PC-3 (cell line): ENCODE results near the gene CCNL1. TPM values are rescaled to one million over a fixed set of nuclear protein-coding genes. Genes with fewer than 3 reads are reported as not detected.

Source experiments
- ATAC-seq: fragments of 200-7000 bp; cut with Tn5 transposase; 2 replicates; pipeline ENCODE4 v1.9.1; 2020; ENCODE audit warnings: mild to moderate bottlenecking, moderate library complexity
- BruUV-seq: library from RNA; stranded (reverse); fragments of 400-500 nt; replicated peaks from 2 replicates; lab custom pipeline; 2021; lab: Mats Ljungman, UMichigan
- CTCF ChIA-PET: fragments of 300-600 bp; sonication (Branson Sonifier 250); formaldehyde crosslinking; loops from one replicate; lab custom pipeline; 2022; ENCODE audit warnings: antibody characterized with exemption; lab: Charles Lee
- POLR2A ChIA-PET: fragments of 300-600 bp; sonication (Branson Sonifier 250); formaldehyde crosslinking; loops from one replicate; lab custom pipeline; 2022; ENCODE audit warnings: antibody characterized with exemption; ENCODE audit not compliant: unreplicated experiment; lab: Charles Lee
- DNase-seq: peaks from one replicate; pipeline ENCODE4 v3.0.0-alpha.2; 2015
- H2AFZ ChIP-seq: fragments of 300-600 bp; sonication (generic); 2 replicates; pipeline ENCODE4 v1.6.0; 2016; ENCODE audit warnings: antibody characterized with exemption, low read length
- H3F3A ChIP-seq: fragments of 300-600 bp; sonication (generic); one replicate; pipeline ENCODE4 v1.6.0; 2017; ENCODE audit warnings: antibody characterized with exemption, low read length, control low read depth, mild to moderate bottlenecking; ENCODE audit not compliant: unreplicated experiment
- H3K27ac ChIP-seq: fragments of 300-600 bp; sonication (generic); 2 replicates; pipeline ENCODE4 v1.5.1; 2016; ENCODE audit warnings: mild to moderate bottlenecking, low read length
- H3K27me3 ChIP-seq: fragments of 300-600 bp; sonication (generic); 2 replicates; pipeline ENCODE4 v1.6.1; 2016; ENCODE audit warnings: low read length, mixed read lengths
- H3K36me3 ChIP-seq: fragments of 300-600 bp; sonication (generic); 2 replicates; pipeline ENCODE4 v1.6.1; 2016; ENCODE audit warnings: low read depth, mixed run types, low read length, mixed read lengths
- H3K4me1 ChIP-seq: fragments of 300-600 bp; sonication (generic); 2 replicates; pipeline ENCODE4 v1.5.1; 2016; ENCODE audit warnings: low read length; ENCODE audit not compliant: insufficient read depth
- H3K4me2 ChIP-seq: fragments of 300-600 bp; sonication (generic); 2 replicates; pipeline ENCODE4 v1.6.0; 2016; ENCODE audit warnings: low read length
- H3K4me3 ChIP-seq: fragments of 300-600 bp; sonication (generic); 2 replicates; pipeline ENCODE4 v1.5.1; 2016; ENCODE audit warnings: mild to moderate bottlenecking, low read length, mixed read lengths
- H3K79me2 ChIP-seq: fragments of 300-600 bp; sonication (generic); 2 replicates; pipeline ENCODE4 v1.6.1; 2017; ENCODE audit warnings: low read length, mixed read lengths
- H3K9ac ChIP-seq: fragments of 300-600 bp; sonication (generic); 2 replicates; pipeline ENCODE4 v1.6.0; 2016; ENCODE audit warnings: mild to moderate bottlenecking, low read length
- H3K9me2 ChIP-seq: fragments of 300-600 bp; sonication (generic); replicated peaks from 2 replicates; pipeline ENCODE4 v1.6.1; 2016; ENCODE audit warnings: mixed run types, low read length, mixed read lengths
- H3K9me3 ChIP-seq: fragments of 300-600 bp; sonication (generic); 2 replicates; pipeline ENCODE4 v1.6.1; 2016; ENCODE audit warnings: low read length, mixed read lengths
- H4K20me1 ChIP-seq: fragments of 300-600 bp; sonication (generic); 2 replicates; pipeline ENCODE4 v1.6.1; 2016; ENCODE audit warnings: low read length, mixed read lengths
- CTCF ChIP-seq: fragments of 300-600 bp; sonication (generic); conservative IDR thresholded peaks from 2 replicates; pipeline ENCODE4 v1.5.1; 2017; ENCODE audit warnings: antibody characterized with exemption, low read depth, mild to moderate bottlenecking, low read length
- EZH2 ChIP-seq: fragments of 300-600 bp; sonication (generic); IDR thresholded peaks from one replicate; pipeline ENCODE4 v1.6.1; 2017; ENCODE audit warnings: antibody characterized with exemption, mild to moderate bottlenecking, low read length; ENCODE audit not compliant: unreplicated experiment
- EZH2phosphoT487 ChIP-seq: fragments of 300-600 bp; sonication (generic); IDR thresholded peaks from 2 replicates; pipeline ENCODE4 v1.6.1; 2018; ENCODE audit warnings: mild to moderate bottlenecking, antibody characterized with exemption, low read length, borderline replicate concordance
- intact Hi-C: fragments of 100-400 bp; cut with micrococcal nuclease; formaldehyde crosslinking; loops from 2 replicates; pipeline ENCODE4 v1.9.0; 2023
- total RNA-seq: library from RNA; depleted of rRNA; stranded (reverse); fragments of >200 nt; gene quantifications from 2 replicates; pipeline ENCODE4 v1.2.3, GENCODE V29; 2014

The CCNL1 gene
- total RNA-seq, 1 experiment from 2014 or later: 231 TPM

- no peaks in the 10 kb centered on the region for H4K20me1 ChIP-seq
- no peaks in the 10 kb centered on the region for H3K36me3 ChIP-seq
- DNase-seq: no peak
- no peaks in the 10 kb centered on the region for H3K79me2 ChIP-seq
- ChIA-PET CTCF (no interaction called here), POLR2A (no interaction called here)
- no peaks in the 10 kb centered on the region for H3K27me3 ChIP-seq
- H3K9ac ChIP-seq: no peak overlapping the region
- H3K4me3 ChIP-seq: no peak overlapping the region
- peaks cover 5% of the 10 kb centered on the region for H3K4me1 ChIP-seq
- no peak for TF ChIP-seq EZH2
- no peak for TF ChIP-seq CTCF
- TF ChIP-seq EZH2phosphoT487: no peak
- H3K9me2 ChIP-seq: no peaks in the 10 kb centered on the region
- no peak for ATAC-seq
- no peaks in the 10 kb centered on the region for H3F3A ChIP-seq
- H3K9me3 ChIP-seq: no peaks in the 10 kb centered on the region
- BruUV-seq: no TSS peak
- intact Hi-C loops: no loop called here
- H3K4me2 ChIP-seq: no peak overlapping the region
- no peak overlapping the region for H2AFZ ChIP-seq
- no peak overlapping the region for H3K27ac ChIP-seq
Observed at GRCh38 chr3:157109267-157110141, 50.4 kb downstream of the CCNL1 start.

GRCh38 chr3:157107644-157108133 lies 52.3 kb downstream of the CCNL1 start:
- DNase-seq: no peak
- Histone ChIP-seq H3K4me1 (peaks cover 13% of the 10 kb centered on the region), H2AFZ (no peak overlapping the region), H3K9ac (no peak overlapping the region), H3K4me3 (no peak overlapping the region), H3F3A (no peaks in the 10 kb centered on the region), H3K27ac (no peak overlapping the region), H4K20me1 (no peaks in the 10 kb centered on the region), H3K79me2 (no peaks in the 10 kb centered on the region), H3K9me3 (no peaks in the 10 kb centered on the region), H3K36me3 (no peaks in the 10 kb centered on the region), H3K9me2 (no peaks in the 10 kb centered on the region), H3K4me2 (no peak overlapping the region), H3K27me3 (no peaks in the 10 kb centered on the region)
- intact Hi-C loops: no loop called here
- ATAC-seq: no peak
- POLR2A ChIA-PET: interaction anchor here (0.5 kb wide), 1 partner anchor 32 kb away, joined by 9 read pairs; no protein-coding TSS in a partner anchor
- no peak for TF ChIP-seq EZH2phosphoT487
- no peak for TF ChIP-seq CTCF
- no peak for TF ChIP-seq EZH2
- BruUV-seq: no TSS peak
- CTCF ChIA-PET: no interaction called here

DNA sequence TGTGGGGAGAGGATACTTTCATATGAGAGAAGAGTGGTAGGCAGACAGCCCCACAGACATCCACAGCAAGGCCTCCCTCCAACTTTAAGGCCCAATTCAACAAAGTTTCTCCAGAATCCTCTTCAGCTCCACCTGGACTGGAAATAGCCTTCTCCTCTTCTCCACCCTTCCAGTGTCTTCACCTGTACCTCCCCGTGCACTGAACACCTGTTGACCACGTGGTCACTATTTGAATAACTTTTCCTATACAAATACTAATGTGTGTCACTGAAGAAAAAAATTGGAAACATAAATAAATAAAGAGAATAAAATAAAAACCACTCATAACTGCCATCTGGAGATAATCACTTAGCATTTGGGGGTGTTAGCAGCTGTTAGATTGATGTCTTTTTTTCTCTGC lies 52.9 kb downstream of the CCNL1 start:
- H3K27ac ChIP-seq: no peak overlapping the region
- no peak for DNase-seq
- no peaks in the 10 kb centered on the region for H3F3A ChIP-seq
- no peaks in the 10 kb centered on the region for H3K79me2 ChIP-seq
- no peak overlapping the region for H3K9ac ChIP-seq
- POLR2A ChIA-PET: no interaction called here
- H3K4me2 ChIP-seq: no peak overlapping the region
- H3K9me2 ChIP-seq: no peaks in the 10 kb centered on the region
- H3K36me3 ChIP-seq: no peaks in the 10 kb centered on the region
- intact Hi-C loops: no loop called here
- CTCF ChIA-PET: no interaction called here
- H3K4me3 ChIP-seq: no peak overlapping the region
- no TSS peak for BruUV-seq
- no peaks in the 10 kb centered on the region for H4K20me1 ChIP-seq
- TF ChIP-seq EZH2phosphoT487 (no peak), EZH2 (no peak), CTCF (no peak)
- H3K4me1 ChIP-seq: peaks cover 13% of the 10 kb centered on the region
- no peaks in the 10 kb centered on the region for H3K27me3 ChIP-seq
- no peaks in the 10 kb centered on the region for H3K9me3 ChIP-seq
- H2AFZ ChIP-seq: no peak overlapping the region
- ATAC-seq: no peak
